ENCODE results near the gene EGLN3. TPM values are rescaled to one million over a fixed set of nuclear protein-coding genes. Genes with fewer than 3 reads are reported as not detected.

The EGLN3 gene
- total RNA-seq, 1 experiment from 2014 or later, result 20.0 TPM

DNA sequence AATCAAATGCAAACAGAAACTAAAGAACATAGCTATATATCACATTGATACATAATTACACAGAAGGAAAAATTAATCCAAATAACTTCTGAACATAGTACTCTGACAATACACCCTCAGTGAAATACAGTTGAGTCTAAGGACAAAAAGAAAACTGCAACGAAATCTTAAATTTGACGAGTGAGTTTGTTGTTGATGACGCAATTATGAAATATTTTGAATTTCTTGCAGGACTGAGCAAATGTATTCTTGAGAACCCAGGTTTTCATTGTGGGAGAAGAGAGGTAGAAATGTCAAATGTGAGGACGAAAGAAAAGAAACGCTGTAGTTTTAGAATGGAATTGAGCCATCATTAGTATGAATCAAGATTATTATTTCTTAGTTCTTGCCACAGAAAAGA is 46.3 kb downstream of the EGLN3 start:
- no peak for DNase-seq (ENCODE audit: low spot score)
- Mint-ChIP-seq H3K4me1 (no peaks in the 10 kb centered on the region), H3K27me3 (ENCODE audit: low read depth) (no peaks in the 10 kb centered on the region), H3K4me3 (no peak overlapping the region), H3K9me3 (peaks cover 7% of the 10 kb centered on the region), H3K27ac (no peak overlapping the region), H3K36me3 (no peaks in the 10 kb centered on the region)
- CTCF ChIA-PET, result no interaction called here
- POLR2A ChIA-PET, result no interaction called here
- TF ChIP-seq, protein P1, sequence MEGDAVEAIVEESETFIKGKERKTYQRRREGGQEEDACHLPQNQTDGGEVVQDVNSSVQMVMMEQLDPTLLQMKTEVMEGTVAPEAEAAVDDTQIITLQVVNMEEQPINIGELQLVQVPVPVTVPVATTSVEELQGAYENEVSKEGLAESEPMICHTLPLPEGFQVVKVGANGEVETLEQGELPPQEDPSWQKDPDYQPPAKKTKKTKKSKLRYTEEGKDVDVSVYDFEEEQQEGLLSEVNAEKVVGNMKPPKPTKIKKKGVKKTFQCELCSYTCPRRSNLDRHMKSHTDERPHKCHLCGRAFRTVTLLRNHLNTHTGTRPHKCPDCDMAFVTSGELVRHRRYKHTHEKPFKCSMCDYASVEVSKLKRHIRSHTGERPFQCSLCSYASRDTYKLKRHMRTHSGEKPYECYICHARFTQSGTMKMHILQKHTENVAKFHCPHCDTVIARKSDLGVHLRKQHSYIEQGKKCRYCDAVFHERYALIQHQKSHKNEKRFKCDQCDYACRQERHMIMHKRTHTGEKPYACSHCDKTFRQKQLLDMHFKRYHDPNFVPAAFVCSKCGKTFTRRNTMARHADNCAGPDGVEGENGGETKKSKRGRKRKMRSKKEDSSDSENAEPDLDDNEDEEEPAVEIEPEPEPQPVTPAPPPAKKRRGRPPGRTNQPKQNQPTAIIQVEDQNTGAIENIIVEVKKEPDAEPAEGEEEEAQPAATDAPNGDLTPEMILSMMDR (IDR thresholded peaks at IDR 0.05), result no peak
- no peak for TF ChIP-seq NR2C2 (CRISPR knock-in tag; IDR thresholded peaks at IDR 0.05)
- no peak for TF ChIP-seq ZNF671 (CRISPR knock-in tag; IDR thresholded peaks at IDR 0.05)
- TF ChIP-seq RELA (CRISPR knock-in tag; IDR thresholded peaks at IDR 0.05; ENCODE audit: borderline replicate concordance), result no peak
- no peak for TF ChIP-seq JUN (CRISPR knock-in tag; IDR thresholded peaks at IDR 0.05)
- no peak for TF ChIP-seq TEAD4 (CRISPR knock-in tag; IDR thresholded peaks at IDR 0.05)
- no peak for ATAC-seq

GRCh38 chr14:33903369-33903768 is 47.5 kb downstream of the EGLN3 start:
- Mint-ChIP-seq H3K36me3 (no peaks in the 10 kb centered on the region), H3K9me3 (peaks cover 3% of the 10 kb centered on the region), H3K27me3 (ENCODE audit: low read depth) (no peaks in the 10 kb centered on the region), H3K4me3 (no peak overlapping the region), H3K4me1 (no peaks in the 10 kb centered on the region), H3K27ac (no peak overlapping the region)
- ATAC-seq, result no peak
- DNase-seq (ENCODE audit: low spot score), result no peak
- POLR2A ChIA-PET, result no interaction called here
- CTCF ChIA-PET, result no interaction called here
- TF ChIP-seq NR1H2 (CRISPR knock-in tag; IDR thresholded peaks at IDR 0.05) (no peak), ZNF423 (CRISPR knock-in tag; IDR thresholded peaks at IDR 0.05) (no peak), ZNF671 (CRISPR knock-in tag; IDR thresholded peaks at IDR 0.05) (no peak), USF2 (CRISPR knock-in tag; IDR thresholded peaks at IDR 0.05) (no peak), ATF1 (CRISPR knock-in tag; IDR thresholded peaks at IDR 0.05) (no peak)
- TF ChIP-seq, protein P2, sequence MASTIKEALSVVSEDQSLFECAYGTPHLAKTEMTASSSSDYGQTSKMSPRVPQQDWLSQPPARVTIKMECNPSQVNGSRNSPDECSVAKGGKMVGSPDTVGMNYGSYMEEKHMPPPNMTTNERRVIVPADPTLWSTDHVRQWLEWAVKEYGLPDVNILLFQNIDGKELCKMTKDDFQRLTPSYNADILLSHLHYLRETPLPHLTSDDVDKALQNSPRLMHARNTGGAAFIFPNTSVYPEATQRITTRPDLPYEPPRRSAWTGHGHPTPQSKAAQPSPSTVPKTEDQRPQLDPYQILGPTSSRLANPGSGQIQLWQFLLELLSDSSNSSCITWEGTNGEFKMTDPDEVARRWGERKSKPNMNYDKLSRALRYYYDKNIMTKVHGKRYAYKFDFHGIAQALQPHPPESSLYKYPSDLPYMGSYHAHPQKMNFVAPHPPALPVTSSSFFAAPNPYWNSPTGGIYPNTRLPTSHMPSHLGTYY (CRISPR knock-in tag; IDR thresholded peaks at IDR 0.05), result no peak

- CTCF ChIA-PET, result interaction anchor here (0.9 kb wide), 1 partner anchor 326 kb away, joined by 3 read pairs; no protein-coding TSS in a partner anchor
- H3K27me3 Mint-ChIP-seq (ENCODE audit: low read depth), result no peaks in the 10 kb centered on the region
- TF ChIP-seq FOXK1 (CRISPR knock-in tag; IDR thresholded peaks at IDR 0.05) (no peak), NR1H2 (CRISPR knock-in tag; IDR thresholded peaks at IDR 0.05) (no peak), TCF7 (CRISPR knock-in tag; IDR thresholded peaks at IDR 0.05; ENCODE audit: low read depth) (no peak), AFF4 (CRISPR knock-in tag; IDR thresholded peaks at IDR 0.05; ENCODE audit: borderline replicate concordance) (no peak), ETV6 (CRISPR knock-in tag; IDR thresholded peaks at IDR 0.05) (no peak), ZNF138 (CRISPR knock-in tag; conservative IDR thresholded peaks at IDR 0.05) (no peak), NFATC4 (CRISPR knock-in tag; IDR thresholded peaks at IDR 0.05) (no peak), GABPB1 (CRISPR knock-in tag; IDR thresholded peaks at IDR 0.05) (no peak)
- no peak overlapping the region for H3K4me3 Mint-ChIP-seq
- H3K4me1 Mint-ChIP-seq, result no peaks in the 10 kb centered on the region
- DNase-seq (ENCODE audit: low spot score), result no peak
- H3K36me3 Mint-ChIP-seq, result no peaks in the 10 kb centered on the region
- no peak overlapping the region for H3K27ac Mint-ChIP-seq
- no peaks in the 10 kb centered on the region for H3K9me3 Mint-ChIP-seq
- no peak for ATAC-seq
- POLR2A ChIA-PET, result interaction anchor here (0.6 kb wide), 1 partner anchor 709 kb away, joined by 5 read pairs; no protein-coding TSS in a partner anchor
Observed at GRCh38 chr14:33902363-33902762, 48.5 kb downstream of the EGLN3 start.
